ENCODE data around the gene AHSG.
A peak's percentile ranks its signal among the peaks of the same experiment; 100 is the strongest.
"Not testable (repeated sequence)": the region's sequence is repeated elsewhere in the genome, so short reads cannot be mapped to it uniquely, and the experiment has no call there.

AHSG gene

DNA sequence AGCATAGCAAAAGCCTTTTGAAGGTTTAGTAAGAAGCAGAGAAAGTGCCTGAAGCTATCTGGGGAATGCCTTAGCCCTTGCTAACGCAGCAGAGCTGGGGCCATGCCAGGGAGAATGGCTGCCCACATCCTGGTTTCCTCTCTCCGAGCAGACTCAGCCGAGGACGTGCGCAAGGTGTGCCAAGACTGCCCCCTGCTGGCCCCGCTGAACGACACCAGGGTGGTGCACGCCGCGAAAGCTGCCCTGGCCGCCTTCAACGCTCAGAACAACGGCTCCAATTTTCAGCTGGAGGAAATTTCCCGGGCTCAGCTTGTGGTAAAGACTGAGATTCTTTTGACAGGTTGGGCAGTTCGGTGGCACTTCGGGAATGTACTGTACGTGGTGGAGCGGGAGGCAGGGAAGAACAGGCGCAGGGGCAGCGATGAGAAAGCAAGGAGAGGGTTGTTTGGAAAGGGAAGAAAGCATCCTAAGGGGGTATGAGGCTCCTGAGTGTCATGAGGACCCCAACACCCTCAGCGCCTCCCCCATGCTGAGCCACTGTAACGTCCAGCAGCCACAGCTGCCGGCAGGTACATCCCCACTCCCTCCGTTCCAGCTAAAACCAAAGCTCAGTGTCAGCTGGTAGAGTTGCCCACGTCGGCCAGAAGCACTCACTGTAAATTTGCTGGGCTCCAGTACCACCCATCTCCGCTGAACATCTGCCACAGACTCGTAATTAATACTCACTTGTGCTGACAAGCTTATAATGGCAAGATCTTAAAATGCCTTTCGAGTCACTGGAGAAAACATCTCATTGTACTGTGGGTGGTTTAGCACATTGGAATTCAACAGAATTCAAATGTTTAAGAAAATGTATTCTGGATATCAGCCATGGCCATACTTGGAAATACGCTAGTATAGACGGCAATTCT, 4.4 kb downstream of the AHSG start:
- DNase-seq (ENCODE audit: low spot score) = peak; percentile 98

DNA sequence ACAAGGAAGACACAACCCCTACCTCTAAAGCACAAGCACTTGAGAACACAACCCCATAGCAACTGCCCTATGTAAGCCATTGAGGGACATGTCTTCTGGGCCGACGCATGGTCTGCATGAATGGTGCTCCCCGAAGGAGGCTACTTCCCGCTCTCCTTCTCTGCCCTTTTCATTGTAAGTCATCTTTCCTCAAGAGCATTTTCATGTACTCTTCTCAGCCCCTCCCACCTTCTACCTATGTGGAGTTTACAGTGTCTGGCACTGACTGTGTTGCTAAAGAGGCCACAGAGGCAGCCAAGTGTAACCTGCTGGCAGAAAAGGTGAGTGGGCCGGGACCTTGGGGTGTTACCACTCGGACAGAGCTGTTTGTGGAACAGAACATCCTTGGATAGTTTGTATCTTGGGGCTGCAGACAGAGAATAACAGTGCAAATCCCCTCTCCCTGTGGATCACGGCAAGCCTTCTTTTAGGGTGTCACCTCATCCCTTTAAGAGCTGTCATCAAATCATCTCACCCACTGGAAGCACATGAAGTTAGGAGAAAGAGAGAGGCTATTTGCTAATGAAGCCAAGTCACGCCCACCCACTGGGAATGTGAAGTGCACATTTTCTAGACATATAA, 5.6 kb downstream of the AHSG start:
- no peak for DNase-seq (ENCODE audit: low spot score)

- DNase-seq (ENCODE audit: low spot score) = no peak
Observed at GRCh38 chr3:186619787-186620212, 6.9 kb downstream of the AHSG start.

DNA sequence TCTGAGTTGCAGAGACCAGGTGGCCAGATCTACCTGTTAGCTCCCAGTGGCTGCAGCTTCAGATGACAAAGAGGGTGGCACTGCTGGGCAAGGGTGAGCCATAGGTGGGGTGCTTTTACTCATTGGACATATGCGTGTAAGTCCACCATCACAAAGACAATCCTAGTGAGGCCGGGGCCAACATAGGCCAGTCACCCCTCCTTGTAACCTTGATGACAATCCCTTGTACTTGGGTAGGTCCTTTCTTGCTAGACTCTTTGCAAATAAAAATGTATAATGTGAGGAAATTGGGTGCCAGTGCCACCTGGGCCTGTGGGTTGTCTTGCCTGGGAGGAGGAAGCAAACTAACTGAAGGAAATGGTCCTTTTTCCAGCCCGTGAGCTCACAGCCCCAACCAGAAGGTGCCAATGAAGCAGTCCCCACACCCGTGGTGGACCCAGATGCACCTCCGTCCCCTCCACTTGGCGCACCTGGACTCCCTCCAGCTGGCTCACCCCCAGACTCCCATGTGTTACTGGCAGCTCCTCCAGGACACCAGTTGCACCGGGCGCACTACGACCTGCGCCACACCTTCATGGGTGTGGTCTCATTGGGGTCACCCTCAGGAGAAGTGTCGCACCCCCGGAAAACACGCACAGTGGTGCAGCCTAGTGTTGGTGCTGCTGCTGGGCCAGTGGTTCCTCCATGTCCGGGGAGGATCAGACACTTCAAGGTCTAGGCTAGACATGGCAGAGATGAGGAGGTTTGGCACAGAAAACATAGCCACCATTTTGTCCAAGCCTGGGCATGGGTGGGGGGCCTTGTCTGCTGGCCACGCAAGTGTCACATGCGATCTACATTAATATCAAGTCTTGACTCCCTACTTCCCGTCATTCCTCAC, 7.6 kb downstream of the AHSG start:
- no peak for DNase-seq (ENCODE audit: low spot score)

GRCh38 chr3:186621894-186622650, 9.2 kb downstream of the AHSG start:
- no peak for DNase-seq (ENCODE audit: low spot score)

DNA sequence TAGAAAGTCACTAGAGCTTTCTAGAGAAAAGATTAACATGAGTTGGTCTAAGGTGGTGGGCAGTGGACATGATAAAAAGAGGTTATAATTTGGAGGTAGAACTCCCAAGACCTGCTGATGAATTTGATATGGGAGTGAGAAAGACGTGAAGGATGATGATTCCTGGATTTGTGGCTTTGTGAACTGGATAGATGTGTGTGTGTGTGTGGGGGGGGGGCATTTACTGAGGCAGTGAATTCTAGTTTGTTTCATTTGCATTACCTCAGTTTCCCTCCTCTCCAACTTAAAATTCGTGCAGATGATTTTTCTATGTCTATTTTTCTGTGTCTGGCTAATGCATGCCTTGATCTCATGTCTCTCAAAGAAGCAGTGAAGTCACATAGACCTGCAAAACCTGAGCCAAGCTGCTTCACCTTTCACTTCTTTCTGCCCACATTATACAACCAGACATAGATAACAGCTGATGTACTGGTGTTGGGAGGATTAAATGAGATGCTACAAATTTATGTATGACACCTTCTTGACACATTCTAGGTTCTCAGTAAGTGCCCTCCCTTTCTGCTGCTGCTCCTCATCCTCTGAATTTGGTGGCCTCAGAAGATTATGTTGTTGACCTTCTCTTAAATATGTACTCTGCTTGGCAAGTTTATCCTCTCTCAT, 9.9 kb downstream of the AHSG start:
- no peak for DNase-seq (ENCODE audit: low spot score)

GRCh38 chr3:186624598-186624997, 11.7 kb downstream of the AHSG start:
- DNase-seq (ENCODE audit: low spot score) = no peak

DNA sequence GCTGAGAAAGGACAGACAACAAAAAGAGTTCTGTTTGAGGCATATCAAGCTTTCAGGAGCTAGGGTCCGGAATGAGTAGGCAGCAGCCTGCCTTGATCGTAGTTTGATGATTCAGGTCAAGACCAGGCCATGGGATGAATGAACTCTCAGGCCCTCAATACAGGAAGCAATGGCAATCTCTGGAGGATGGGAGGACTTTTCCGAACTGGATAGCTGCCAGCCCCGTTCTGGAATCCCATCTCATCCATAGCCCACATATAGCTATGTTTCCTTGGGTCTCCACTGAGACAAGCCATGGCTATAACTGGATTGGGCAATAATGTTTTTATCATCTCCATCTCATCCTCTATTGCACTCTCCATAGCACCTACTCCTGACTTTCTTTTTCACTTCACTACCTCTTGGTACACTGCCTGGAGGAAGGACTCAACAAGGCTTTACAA, 12.8 kb downstream of the AHSG start:
- no peak for DNase-seq (ENCODE audit: low spot score)

GRCh38 chr3:186626254-186626847, 13.5 kb downstream of the AHSG start:
- no peak for DNase-seq (ENCODE audit: low spot score)

DNA sequence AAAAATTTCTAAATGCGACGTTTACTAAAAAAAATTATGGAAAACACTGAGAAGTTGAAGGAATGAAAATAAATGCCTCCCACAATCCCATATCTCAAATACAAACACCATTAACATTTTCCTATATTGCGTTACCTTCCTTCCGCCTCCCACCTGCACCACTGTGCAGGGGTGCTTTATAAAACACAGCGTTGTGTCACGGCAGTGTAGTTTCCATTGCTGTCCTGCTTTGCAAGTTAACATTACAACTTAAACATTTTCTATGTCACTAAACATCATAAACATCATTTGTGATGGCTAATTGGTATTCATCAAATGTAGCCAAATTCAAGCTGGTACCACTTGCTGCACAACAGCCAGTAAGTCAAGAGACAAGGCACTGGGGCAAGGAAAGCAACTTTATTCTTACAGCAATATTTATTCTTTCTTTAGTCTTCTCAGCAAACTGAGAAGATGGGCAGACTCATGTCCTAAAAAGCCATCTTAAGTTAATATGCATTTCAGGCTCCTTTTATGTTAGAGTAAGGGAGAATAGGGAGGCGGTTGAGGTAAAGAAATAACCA, 15.1 kb downstream of the AHSG start:
- DNase-seq (ENCODE audit: low spot score) = no peak

DNA sequence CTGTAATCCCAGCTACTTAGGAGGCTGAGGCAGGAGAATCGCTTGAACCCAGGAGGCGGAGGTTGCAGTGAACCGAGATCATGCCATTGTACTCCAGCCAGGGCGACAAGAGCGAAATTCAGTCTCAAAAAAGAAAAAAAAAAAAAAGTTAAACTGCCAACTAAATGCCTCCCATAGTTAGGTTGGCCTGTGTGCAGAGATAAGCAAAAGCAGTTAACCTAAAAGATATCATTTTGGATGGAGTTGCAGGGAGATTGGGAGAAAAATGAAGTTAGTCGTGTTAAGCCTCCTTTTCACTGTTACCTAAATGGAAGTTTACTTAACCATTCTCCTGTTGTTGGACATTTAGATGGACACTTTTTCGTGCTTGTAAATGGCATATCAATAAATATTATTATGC, 15.9 kb downstream of the AHSG start:
- DNase-seq (ENCODE audit: low spot score) = no peak

GRCh38 chr3:186630950-186631641, 18.2 kb downstream of the AHSG start:
- no peak for DNase-seq (ENCODE audit: low spot score)

DNA sequence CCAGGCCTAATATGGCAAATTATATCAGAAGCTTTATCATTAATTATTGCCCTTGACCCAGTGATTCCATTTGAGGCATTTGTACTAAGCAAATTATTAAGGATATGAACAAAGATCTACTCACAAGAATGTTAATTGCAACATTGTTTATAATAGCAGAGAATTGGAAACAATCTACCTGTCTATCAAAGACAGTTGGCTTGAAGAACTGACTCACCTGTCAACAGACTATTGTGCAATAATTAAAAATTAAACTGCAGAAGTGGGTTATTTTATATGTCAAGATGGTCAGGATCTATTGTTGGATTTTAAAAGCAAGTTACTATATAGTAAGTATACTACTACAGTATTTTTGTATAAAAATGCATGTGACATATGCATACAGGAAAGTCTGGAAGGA, 20.6 kb downstream of the AHSG start:
- no peak for DNase-seq (ENCODE audit: low spot score)

DNA sequence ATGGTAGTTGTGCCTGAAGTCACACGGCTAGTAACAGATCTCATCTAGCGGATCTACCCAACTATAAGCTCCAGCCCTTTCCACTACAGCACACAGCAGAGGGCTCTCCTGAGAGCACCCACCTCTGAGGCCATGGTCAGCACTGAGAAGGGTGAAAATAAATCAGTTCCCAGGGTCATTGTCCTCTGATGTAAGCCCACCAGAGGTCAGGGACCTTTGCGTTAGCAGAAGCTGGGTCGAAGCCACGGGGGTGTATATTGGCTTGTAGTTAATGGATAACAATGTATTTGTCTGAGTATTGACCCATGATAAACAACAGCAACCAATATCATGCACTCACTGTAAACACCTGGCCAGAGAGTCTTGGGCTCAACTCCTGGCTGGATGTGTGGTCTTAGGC, 21.3 kb downstream of the AHSG start:
- DNase-seq (ENCODE audit: low spot score) = not testable (repeated sequence)

DNA sequence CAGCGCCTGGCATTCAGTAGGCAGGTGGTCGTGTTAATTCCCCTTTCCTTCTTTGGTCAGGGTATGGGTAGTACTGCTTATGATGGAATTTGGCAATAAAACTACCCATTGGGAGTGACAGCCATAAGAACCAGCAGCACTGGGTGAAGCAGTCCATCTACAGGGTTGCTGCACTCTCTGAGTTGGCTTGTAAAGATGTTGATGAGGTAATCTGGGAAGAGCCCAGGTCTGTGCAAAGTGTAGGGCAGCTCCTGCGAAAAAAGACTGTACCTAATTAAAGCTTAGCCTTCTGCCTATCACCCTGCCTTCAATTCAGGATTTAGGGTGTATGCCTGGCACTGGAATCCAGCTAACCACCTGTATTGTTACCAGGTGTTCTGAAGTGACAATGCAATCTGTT, 22.7 kb downstream of the AHSG start:
- DNase-seq (ENCODE audit: low spot score) = no peak

- no peak for DNase-seq (ENCODE audit: low spot score)
Observed at GRCh38 chr3:186636536-186636935, 23.7 kb downstream of the AHSG start.

- DNase-seq (ENCODE audit: low spot score) = no peak
Observed at GRCh38 chr3:186637686-186638085, 24.8 kb downstream of the AHSG start.

- DNase-seq (ENCODE audit: low spot score) = no peak
Observed at GRCh38 chr3:186638259-186638658, 25.4 kb downstream of the AHSG start.

DNA sequence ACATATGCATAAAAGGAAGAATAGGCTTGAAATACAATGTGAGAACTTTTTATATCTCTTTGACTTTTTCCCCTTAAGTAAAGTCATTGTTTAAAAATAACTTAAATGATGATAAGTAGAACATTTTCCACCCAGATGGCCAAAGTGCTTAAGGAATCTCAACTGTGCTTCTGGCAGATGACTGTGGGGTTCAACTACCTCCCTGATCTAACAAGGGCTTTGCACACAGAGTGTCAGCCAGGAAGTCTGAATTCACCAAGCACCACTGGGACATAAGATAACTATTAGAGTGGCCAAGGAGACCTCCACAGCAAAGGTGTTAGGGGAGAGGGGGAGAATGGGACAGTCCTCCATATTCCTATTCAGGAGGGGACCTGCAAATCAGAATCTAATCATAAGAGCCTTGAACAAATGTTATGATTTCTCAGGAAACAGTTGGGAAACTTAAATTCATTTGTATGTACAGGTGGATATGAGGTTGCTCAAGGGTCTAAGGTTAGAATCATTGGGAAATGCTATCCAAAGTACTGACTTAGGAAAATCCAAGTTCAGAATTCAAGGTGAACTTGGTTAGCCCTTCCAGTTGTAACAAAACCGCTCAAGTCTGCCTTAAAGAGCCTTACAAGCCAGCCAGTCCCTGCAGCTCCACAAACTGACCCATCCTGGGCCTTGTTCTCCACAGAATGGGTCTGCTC, 27.1 kb downstream of the AHSG start, which contains the start of gene FETUB:
Gene FETUB, plus strand, starts transcription at position 622 of the 695 bp plus-strand sequence. Its CDS starts 62 bp downstream, at position 684.
- no peak for DNase-seq (ENCODE audit: low spot score)

Data from AG20443 (cell line).